Endodermal cell (in vitro differentiated cells): ENCODE measurements around the gene FRAT1. TPM values are rescaled to one million over a fixed set of nuclear protein-coding genes. Genes with fewer than 3 reads are reported as not detected.

Experiments
- DNase-seq: peaks from one replicate; pipeline ENCODE4 v3.0.0-alpha.2; 2017
- H3K27ac ChIP-seq: 2 replicates; pipeline ENCODE4 v1.5.1; 2013; ENCODE audit warnings: mild to moderate bottlenecking, low read depth, low read length, moderate library complexity
- H3K27me3 ChIP-seq: 2 replicates; pipeline ENCODE4 v1.6.1; 2013; ENCODE audit warnings: mild to moderate bottlenecking, low read length, moderate library complexity; ENCODE audit not compliant: insufficient read depth, control insufficient read depth, poor library complexity, severe bottlenecking
- H3K36me3 ChIP-seq: 2 replicates; pipeline ENCODE4 v1.7.0; 2013; ENCODE audit warnings: mild to moderate bottlenecking, low read length, moderate library complexity; ENCODE audit not compliant: control insufficient read depth, insufficient read depth
- H3K4me1 ChIP-seq: one replicate; pipeline ENCODE4 v1.7.0; 2013; ENCODE audit warnings: low read length; ENCODE audit not compliant: control insufficient read depth, insufficient read depth
- H3K4me3 ChIP-seq: 2 replicates; pipeline ENCODE4 v1.5.1; 2013; ENCODE audit warnings: mild to moderate bottlenecking, low read length, moderate library complexity
- H3K9ac ChIP-seq: 2 replicates; pipeline ENCODE4 v1.6.1; 2013; ENCODE audit warnings: mild to moderate bottlenecking, low read length, moderate library complexity; ENCODE audit not compliant: poor library complexity, severe bottlenecking; ENCODE audit errors: extremely low read depth
- H3K9me3 ChIP-seq: 2 replicates; pipeline ENCODE4 v1.6.1; 2013; ENCODE audit warnings: mild to moderate bottlenecking, low read length, moderate library complexity; ENCODE audit not compliant: control insufficient read depth
- H3K27ac Mint-ChIP-seq: 2 replicates; pipeline ENCODE4 v1.8.0; 2020; ENCODE audit warnings: mixed read lengths
- H3K27me3 Mint-ChIP-seq: 2 replicates; pipeline ENCODE4 v1.8.0; 2021; ENCODE audit warnings: mild to moderate bottlenecking, mixed read lengths; ENCODE audit not compliant: insufficient read depth
- H3K36me3 Mint-ChIP-seq: 2 replicates; pipeline ENCODE4 v1.8.0; 2020; ENCODE audit warnings: low read depth, mixed read lengths
- H3K4me1 Mint-ChIP-seq: 2 replicates; pipeline ENCODE4 v1.8.0; 2020; ENCODE audit warnings: mixed read lengths
- H3K4me3 Mint-ChIP-seq: 2 replicates; pipeline ENCODE4 v1.8.0; 2020; ENCODE audit warnings: mild to moderate bottlenecking, moderate library complexity, mixed read lengths
- H3K9me3 Mint-ChIP-seq: 2 replicates; pipeline ENCODE4 v1.8.0; 2020; ENCODE audit warnings: mild to moderate bottlenecking, mixed read lengths
- CTCF ChIP-seq: fragments of 200-600 bp; sonication (generic); conservative IDR thresholded peaks from 2 replicates; pipeline ENCODE4 v1.5.0; 2021; ENCODE audit warnings: antibody characterized with exemption, mild to moderate bottlenecking
- WGBS, 2 experiments: methylation state at CpG; one replicate each; pipeline versions ENCODE4 v1.1.5 to v1.1.7; 2013; ENCODE audit warnings: missing lambda C conversion rate in 2 of 2, mixed read lengths in 1 of 2; ENCODE audit not compliant: insufficient coverage in 1 of 2, insufficient read length in 1 of 2; 5-methylcytosine and 5-hydroxymethylcytosine counted together
- total RNA-seq, 2 donors: library from RNA; stranded (reverse); fragmentation: NEBNext Ultra II Directional in 1 of 2; extraction: Animal tissue kit (Norgen Biotek cat#: 25700) in 1 of 2; gene quantifications; 2 replicates in 1 of 2; 3 replicates in 1 of 2; pipeline ENCODE4 v1.2.1, GENCODE V29; 2021

FRAT1 gene
- total RNA-seq, 2 donors from 2014 or later: 6.5 to 7.3 TPM

- no peaks in the 10 kb centered on the region for H3K9me3 ChIP-seq
- H3K27me3 ChIP-seq: no peaks in the 10 kb centered on the region
- Mint-ChIP-seq H3K9me3 (no peaks in the 10 kb centered on the region), H3K4me1 (peaks cover 2% of the 10 kb centered on the region), H3K4me3 (no peak overlapping the region), H3K27ac (no peak overlapping the region), H3K27me3 (no peaks in the 10 kb centered on the region), H3K36me3 (no peaks in the 10 kb centered on the region)
- no peak for TF ChIP-seq CTCF
- no peak overlapping the region for H3K4me3 ChIP-seq
- no peak overlapping the region for H3K9ac ChIP-seq
- WGBS, 2 experiments: 90 to 97% methylated on average over 6 to 11 of the region's 11 CpGs
- H3K4me1 ChIP-seq: no peaks in the 10 kb centered on the region
- H3K36me3 ChIP-seq: no peaks in the 10 kb centered on the region
- DNase-seq: no peak
- H3K27ac ChIP-seq: no peak overlapping the region
These were observed 16.8 kb upstream of the FRAT1 start for GRCh38 chr10:97302088-97302791.

- Histone ChIP-seq H3K9me3 (no peaks in the 10 kb centered on the region), H3K36me3 (no peaks in the 10 kb centered on the region), H3K4me3 (no peak overlapping the region), H3K4me1 (no peaks in the 10 kb centered on the region), H3K27ac (no peak overlapping the region), H3K9ac (no peak overlapping the region), H3K27me3 (no peaks in the 10 kb centered on the region)
- H3K4me3 Mint-ChIP-seq: no peak overlapping the region
- WGBS, 2 experiments: 83 to 100% methylated on average over 1 of the region's 1 CpG
- no peaks in the 10 kb centered on the region for H3K27me3 Mint-ChIP-seq
- TF ChIP-seq CTCF: no peak
- no peak for DNase-seq
- H3K27ac Mint-ChIP-seq: no peak overlapping the region
- no peaks in the 10 kb centered on the region for H3K36me3 Mint-ChIP-seq
- no peaks in the 10 kb centered on the region for H3K9me3 Mint-ChIP-seq
- H3K4me1 Mint-ChIP-seq: no peaks in the 10 kb centered on the region
These were observed 11.6 kb upstream of the FRAT1 start for GRCh38 chr10:97307441-97307840.

GRCh38 chr10:97307866-97308780, 10.9 kb upstream of the FRAT1 start:
- H3K4me1 Mint-ChIP-seq: no peaks in the 10 kb centered on the region

More at GRCh38 chr10:97307866-97308780, 10.9 kb upstream of the FRAT1 start:
- Mint-ChIP-seq H3K27me3 (no peaks in the 10 kb centered on the region), H3K4me3 (no peak overlapping the region), H3K27ac (no peak overlapping the region), H3K9me3 (no peaks in the 10 kb centered on the region), H3K36me3 (no peaks in the 10 kb centered on the region)
- no peaks in the 10 kb centered on the region for H3K9me3 ChIP-seq
- H3K27ac ChIP-seq: no peak overlapping the region
- WGBS, 2 experiments: 84% methylated on average over 9 to 10 of the region's 10 CpGs
- H3K4me3 ChIP-seq: no peak overlapping the region
- DNase-seq: no peak
- no peaks in the 10 kb centered on the region for H3K27me3 ChIP-seq
- H3K36me3 ChIP-seq: no peaks in the 10 kb centered on the region
- no peaks in the 10 kb centered on the region for H3K4me1 ChIP-seq
- H3K9ac ChIP-seq: no peak overlapping the region
- TF ChIP-seq CTCF: no peak
